MM.1S (cell line): ENCODE data around the gene ZNHIT2.

ENCODE experiments used
- CTCF ChIP-seq: fragments of 300-600 bp; sonication (generic); IDR thresholded peaks from 2 replicates; pipeline ENCODE4 v1.5.1; 2016; ENCODE audit warnings: antibody characterized with exemption, low read length, mixed read lengths
- EZH2 ChIP-seq: fragments of 300-600 bp; sonication (generic); optimal IDR thresholded peaks from 2 replicates; pipeline ENCODE3; 2017; ENCODE audit warnings: low read depth, mild to moderate bottlenecking, antibody characterized with exemption, low read length, mixed read lengths
- EZH2phosphoT487 ChIP-seq: fragments of 300-600 bp; sonication (generic); IDR thresholded peaks from 2 replicates; pipeline ENCODE4 v1.6.1; 2018; ENCODE audit warnings: antibody characterized with exemption, low read length

DNA sequence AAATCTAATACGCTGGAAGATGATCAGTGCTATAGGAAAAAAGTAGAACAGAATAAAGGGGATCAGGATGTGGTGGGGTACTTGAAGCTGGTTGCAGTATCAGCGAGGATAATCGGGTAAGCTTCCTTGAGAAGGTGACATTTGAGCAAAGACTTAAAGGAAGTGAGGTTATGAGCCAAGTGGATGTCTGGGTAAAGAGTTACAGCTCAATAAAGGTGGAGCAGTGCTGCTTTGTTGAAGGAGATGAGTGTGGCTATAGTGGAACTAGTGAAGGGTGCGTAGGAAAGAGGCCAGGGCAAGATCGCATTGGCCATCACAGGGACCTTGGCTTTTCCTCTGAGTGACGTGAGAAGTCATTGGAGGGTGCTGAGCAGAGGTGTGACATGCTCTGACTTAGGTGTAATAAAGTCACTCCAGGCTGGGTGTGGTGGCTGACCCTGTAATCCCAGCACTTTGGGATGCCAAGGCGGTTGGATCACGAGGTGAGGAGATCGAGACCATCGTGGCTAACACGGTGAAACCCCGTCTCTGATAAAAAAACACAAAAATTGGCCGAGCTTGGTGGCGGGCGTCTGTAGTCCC, 19.1 kb upstream of the ZNHIT2 start:
- TF ChIP-seq CTCF (no peak), EZH2phosphoT487 (no peak), EZH2 (no peak)
